Thyroid gland (tissue), 4 donors: ENCODE data around the gene BAHCC1.

ENCODE experiments used
- CTCF ChIP-seq, 6 experiments: fragments of 200-600 bp in 3 of 6; fragments of 450-650 bp in 3 of 6; sonication (generic) in 3 of 6; IDR thresholded peaks; one replicate each; pipeline ENCODE4 v1.5.1; 2016 to 2019; ENCODE audit warnings: antibody characterized with exemption in 6 of 6, mild to moderate bottlenecking in 2 of 6, inconsistent platforms in 1 of 6, moderate library complexity in 1 of 6
- POLR2A ChIP-seq, 2 donors: fragments of 450-650 bp; IDR thresholded peaks; one replicate each; pipeline ENCODE4 v1.6.1; 2017; ENCODE audit warnings: antibody characterized with exemption in 2 of 2, mild to moderate bottlenecking in 2 of 2, moderate library complexity in 1 of 2

- TF ChIP-seq POLR2A (IDR thresholded peaks at IDR 0.05): no peak
- no peak for TF ChIP-seq CTCF (IDR thresholded peaks at IDR 0.05)
Measured at GRCh38 chr17:81468111-81468769, 73.0 kb downstream of the BAHCC1 start.
